Naive thymus-derived CD8-positive, alpha-beta T cell (primary cell): Measurements from ENCODE around the gene GNAL. TPM values are rescaled to one million over a fixed set of nuclear protein-coding genes. Genes with fewer than 3 reads are reported as not detected.
A peak's percentile ranks its signal among the peaks of the same experiment; 100 is the strongest.
"Not testable (repeated sequence)": the region's sequence is repeated elsewhere in the genome, so short reads cannot be mapped to it uniquely, and the experiment has no call there.

Experiments used
- ATAC-seq, 2 donors: fragments of 150-1000 bp; cut with Tn5 transposase in 1 of 2; sonication (Bioruptor Pico), chemical (Tn5 transposase) in 1 of 2; 1 replicate in 1 of 2; 2 replicates in 1 of 2; pipeline ENCODE4 v1.10.0; 2021; ENCODE audit warnings: mild to moderate bottlenecking in 2 of 2, moderate library complexity in 2 of 2
- POLR2A ChIA-PET: fragments of 350-600 bp; sonication (Branson Sonifier 250); formaldehyde crosslinking; loops from one replicate; lab custom pipeline; 2021; ENCODE audit warnings: antibody characterized with exemption; lab: Charles Lee
- DNase-seq, 10 donors: peaks; one replicate each; pipeline versions ENCODE4 v3.0.0 to v3.0.0-alpha.2; 2020 to 2022
- H3K27ac Mint-ChIP-seq, 10 donors: one replicate each; pipeline ENCODE4 v1.8.0; 2020 to 2022; ENCODE audit warnings: mild to moderate bottlenecking in 10 of 10, mixed read lengths in 10 of 10, moderate library complexity in 4 of 10, inconsistent platforms in 1 of 10
- H3K27me3 Mint-ChIP-seq, 5 donors: one replicate each; pipeline ENCODE4 v1.8.0; 2021 to 2022; ENCODE audit warnings: mixed read lengths in 5 of 5
- H3K36me3 Mint-ChIP-seq, 3 donors: one replicate each; pipeline ENCODE4 v1.8.0; 2020 to 2022; ENCODE audit warnings: mixed read lengths in 3 of 3, mild to moderate bottlenecking in 2 of 3, inconsistent platforms in 1 of 3
- H3K4me1 Mint-ChIP-seq, 4 donors: one replicate each; pipeline ENCODE4 v1.8.0; 2021 to 2022; ENCODE audit warnings: mixed read lengths in 4 of 4
- H3K4me3 Mint-ChIP-seq, 10 donors: one replicate each; pipeline ENCODE4 v1.8.0; 2020 to 2022; ENCODE audit warnings: mild to moderate bottlenecking in 10 of 10, mixed read lengths in 10 of 10, moderate library complexity in 6 of 10, inconsistent platforms in 1 of 10
- H3K9me3 Mint-ChIP-seq, 9 donors: one replicate each; pipeline ENCODE4 v1.8.0; 2020 to 2022; ENCODE audit warnings: mixed read lengths in 9 of 9, mild to moderate bottlenecking in 3 of 9, inconsistent platforms in 1 of 9, moderate library complexity in 1 of 9
- polyA plus RNA-seq, 3 donors: library from polyadenylated mRNA; unstranded; fragments of 300-500 nt; fragmentation: Illumina TruSeq; gene quantifications; one replicate each; pipeline ENCODE4 v1.2.3, GENCODE V29; 2021
- total RNA-seq, 8 experiments: library from RNA in 2 of 8; stranded (reverse) in 2 of 8; gene quantifications; one replicate each; pipeline ENCODE4 v1.2.3 and lab custom pipeline; 2021 to 2026

GNAL gene
- total RNA-seq (1 to 10 TPM in 1 of 2 experiments, under 1 TPM in 1; 0.55 to 1.1 TPM), polyA plus RNA-seq (under 1 TPM in 2 of 3 donors, not detected in 1; 0.06 to 0.27 TPM), total RNA-seq (lab: John Stamatoyannopoulos, UW) (0.06 to 2.5 (median 0.46) reads per million in 6 experiments)

GRCh38 chr18:11688972-11689668, at the start of gene GNAL:
TSS of gene GNAL (plus strand) at chr18:11689264. CDS start at chr18:11689564, 300 bp downstream.
- H3K27me3 Mint-ChIP-seq, result peaks cover 24 to 50% (median 46%) of the 10 kb centered on the region in 5 donors
- DNase-seq, result peak in 5 of 10 donors; percentile 9 to 41 (median 29)
- peak within 1 kb of the TSS in 3 of 10 donors; percentile 1 to 27 (median 2) for H3K27ac Mint-ChIP-seq
- POLR2A ChIA-PET, result no interaction called here
- peak; percentile 57 to 75 for ATAC-seq
- H3K9me3 Mint-ChIP-seq, result peaks cover 0 to 27% (median 10%) of the 10 kb centered on the region in 9 donors
- peaks cover 4 to 11% (median 9%) of the 10 kb centered on the region in 4 donors for H3K4me1 Mint-ChIP-seq
- peak within 1 kb of the TSS; percentile 61 to 84 (median 78) for H3K4me3 Mint-ChIP-seq
- peaks cover 3 to 11% (median 4%) of the 10 kb centered on the region in 3 donors for H3K36me3 Mint-ChIP-seq

- H3K4me1 Mint-ChIP-seq, DNase-seq, POLR2A ChIA-PET, H3K27ac Mint-ChIP-seq, H3K4me3 Mint-ChIP-seq, ATAC-seq, H3K36me3 Mint-ChIP-seq: not testable (repeated sequence)
- Mint-ChIP-seq H3K9me3 (peaks cover 0 to 18% (median 6%) of the 10 kb centered on the region in 9 donors), H3K27me3 (peaks cover 0 to 25% (median 3%) of the 10 kb centered on the region in 5 donors)
These were observed 41.8 kb upstream of the GNAL start for GRCh38 chr18:11647310-11647709.

GRCh38 chr18:11647804-11648203, 41.3 kb upstream of the GNAL start:
- H3K4me3 Mint-ChIP-seq, ATAC-seq, H3K4me1 Mint-ChIP-seq, H3K36me3 Mint-ChIP-seq, H3K27ac Mint-ChIP-seq, DNase-seq, POLR2A ChIA-PET: not testable (repeated sequence)
- peaks cover 0 to 18% (median 6%) of the 10 kb centered on the region in 9 donors for H3K9me3 Mint-ChIP-seq
- H3K27me3 Mint-ChIP-seq, result peaks cover 0 to 25% (median 3%) of the 10 kb centered on the region in 5 donors

- POLR2A ChIA-PET, result no interaction called here
- H3K36me3 Mint-ChIP-seq, result peaks cover 0 to 8% (median 3%) of the 10 kb centered on the region in 3 donors
These were observed 39.2 kb upstream of the GNAL start for GRCh38 chr18:11649839-11650238.

GRCh38 chr18:11651899-11652298, 37.2 kb upstream of the GNAL start:
- POLR2A ChIA-PET, result no interaction called here
- Mint-ChIP-seq H3K9me3 (peaks cover 0 to 18% (median 4%) of the 10 kb centered on the region in 9 donors), H3K27ac (no peak overlapping the region), H3K27me3 (peaks cover 7 to 63% (median 30%) of the 10 kb centered on the region in 5 donors), H3K4me1 (peaks cover 1 to 8% (median 5%) of the 10 kb centered on the region in 4 donors), H3K36me3 (peaks cover 0 to 8% (median 3%) of the 10 kb centered on the region in 3 donors), H3K4me3 (no peak overlapping the region)
- DNase-seq, result no peak
- no peak for ATAC-seq

More at GRCh38 chr18:11649839-11650238, 39.2 kb upstream of the GNAL start:
- peaks cover 0 to 18% (median 6%) of the 10 kb centered on the region in 9 donors for H3K9me3 Mint-ChIP-seq
- no peaks in the 10 kb centered on the region for H3K4me1 Mint-ChIP-seq
- DNase-seq (no peak), ATAC-seq (no peak)
- peaks cover 5 to 44% (median 19%) of the 10 kb centered on the region in 5 donors for H3K27me3 Mint-ChIP-seq
- no peak overlapping the region for H3K27ac Mint-ChIP-seq
- no peak overlapping the region for H3K4me3 Mint-ChIP-seq

- DNase-seq (no peak), ATAC-seq (no peak)
- Mint-ChIP-seq H3K4me3 (no peak overlapping the region), H3K27ac (no peak overlapping the region), H3K9me3 (peaks cover 0 to 14% (median 4%) of the 10 kb centered on the region in 9 donors), H3K4me1 (peaks cover 1 to 8% (median 5%) of the 10 kb centered on the region in 4 donors), H3K36me3 (peaks cover 0 to 5% (median under 1%) of the 10 kb centered on the region in 3 donors), H3K27me3 (peaks cover 12 to 79% (median 42%) of the 10 kb centered on the region in 5 donors)
- POLR2A ChIA-PET, result no interaction called here
These were observed 35.5 kb upstream of the GNAL start for GRCh38 chr18:11653521-11653920.

- H3K4me3 Mint-ChIP-seq, result no peak overlapping the region
- H3K4me1 Mint-ChIP-seq, result peaks cover 1 to 8% (median 5%) of the 10 kb centered on the region in 4 donors
- POLR2A ChIA-PET, result no interaction called here
- peaks cover 0 to 2% (median 0%) of the 10 kb centered on the region in 9 donors for H3K9me3 Mint-ChIP-seq
- no peak overlapping the region for H3K27ac Mint-ChIP-seq
- peaks cover 16 to 87% (median 44%) of the 10 kb centered on the region in 5 donors for H3K27me3 Mint-ChIP-seq
- ATAC-seq (no peak), DNase-seq (peak in 6 of 10 donors; percentile 7 to 32 (median 16))
- H3K36me3 Mint-ChIP-seq, result no peaks in the 10 kb centered on the region
These were observed 34.1 kb upstream of the GNAL start for GRCh38 chr18:11654736-11655605.

GRCh38 chr18:11655606-11655932, 33.5 kb upstream of the GNAL start:
- POLR2A ChIA-PET, result no interaction called here
- H3K4me3 Mint-ChIP-seq, result no peak overlapping the region
- peaks cover 16 to 81% (median 44%) of the 10 kb centered on the region in 5 donors for H3K27me3 Mint-ChIP-seq
- ATAC-seq, result no peak
- peaks cover 1 to 8% (median 5%) of the 10 kb centered on the region in 4 donors for H3K4me1 Mint-ChIP-seq
- no peak for DNase-seq
- H3K27ac Mint-ChIP-seq, result no peak overlapping the region
- H3K9me3 Mint-ChIP-seq, result no peaks in the 10 kb centered on the region
- H3K36me3 Mint-ChIP-seq, result no peaks in the 10 kb centered on the region

GRCh38 chr18:11657152-11657551, 31.9 kb upstream of the GNAL start:
- H3K4me3 Mint-ChIP-seq, result no peak overlapping the region
- peak overlapping the region in 1 of 10 donors; percentile 36 for H3K27ac Mint-ChIP-seq
- DNase-seq, result no peak
- H3K27me3 Mint-ChIP-seq, result peaks cover 16 to 65% (median 44%) of the 10 kb centered on the region in 5 donors
- no peak for ATAC-seq
- H3K4me1 Mint-ChIP-seq, result peaks cover 1 to 8% (median 5%) of the 10 kb centered on the region in 4 donors
- POLR2A ChIA-PET, result no interaction called here
- no peaks in the 10 kb centered on the region for H3K36me3 Mint-ChIP-seq
- H3K9me3 Mint-ChIP-seq, result no peaks in the 10 kb centered on the region

- peaks cover 1 to 8% (median 5%) of the 10 kb centered on the region in 4 donors for H3K4me1 Mint-ChIP-seq
- no peak overlapping the region for H3K4me3 Mint-ChIP-seq
- DNase-seq (no peak), ATAC-seq (no peak)
- H3K9me3 Mint-ChIP-seq, result no peaks in the 10 kb centered on the region
- H3K27ac Mint-ChIP-seq, result peak overlapping the region in 2 of 10 donors; percentile 5 to 36
- no peaks in the 10 kb centered on the region for H3K36me3 Mint-ChIP-seq
- H3K27me3 Mint-ChIP-seq, result peaks cover 16 to 65% (median 44%) of the 10 kb centered on the region in 5 donors
- POLR2A ChIA-PET, result no interaction called here
These were observed 31.5 kb upstream of the GNAL start for GRCh38 chr18:11657554-11657953.

GRCh38 chr18:11658019-11658418, 31.0 kb upstream of the GNAL start:
- no peak for ATAC-seq
- Mint-ChIP-seq H3K9me3 (no peaks in the 10 kb centered on the region), H3K27me3 (peaks cover 16 to 64% (median 44%) of the 10 kb centered on the region in 5 donors), H3K36me3 (no peaks in the 10 kb centered on the region), H3K27ac (peak overlapping the region in 1 of 10 donors; percentile 5), H3K4me1 (peaks cover 1 to 8% (median 5%) of the 10 kb centered on the region in 4 donors), H3K4me3 (no peak overlapping the region)
- no peak for DNase-seq
- POLR2A ChIA-PET, result no interaction called here

- Mint-ChIP-seq H3K27ac (no peak overlapping the region), H3K27me3 (peaks cover 14 to 54% (median 37%) of the 10 kb centered on the region in 5 donors), H3K4me1 (peaks cover 1 to 8% (median 5%) of the 10 kb centered on the region in 4 donors), H3K36me3 (no peaks in the 10 kb centered on the region), H3K9me3 (no peaks in the 10 kb centered on the region), H3K4me3 (no peak overlapping the region)
- POLR2A ChIA-PET, result no interaction called here
- ATAC-seq, result no peak
- DNase-seq, result no peak
These were observed 30.1 kb upstream of the GNAL start for GRCh38 chr18:11658989-11659388.
